Measurements from ENCODE around the gene BTBD17.

The BTBD17 gene

GRCh38 chr17:74317071-74317470 is 44.6 kb downstream of the BTBD17 start:
- no peak for DNase-seq (ENCODE audit: low read depth, low spot score)
- ChIA-PET CTCF (no interaction called here), POLR2A (no interaction called here)
- no peak overlapping the region for H3K4me3 ChIP-seq (ENCODE audit: low read depth, low read length)
- TF ChIP-seq CTCF (IDR thresholded peaks at IDR 0.05; ENCODE audit: insufficient read depth, low read length, missing control alignments) = no peak

- POLR2A ChIA-PET = no interaction called here
- TF ChIP-seq CTCF (IDR thresholded peaks at IDR 0.05; ENCODE audit: insufficient read depth, low read length, missing control alignments) = no peak
- CTCF ChIA-PET = no interaction called here
- DNase-seq (ENCODE audit: low read depth, low spot score) = no peak
- H3K4me3 ChIP-seq (ENCODE audit: low read depth, low read length) = no peak overlapping the region
Observed at GRCh38 chr17:74316220-74316619, 45.4 kb downstream of the BTBD17 start.

GRCh38 chr17:74314877-74315276 is 46.8 kb downstream of the BTBD17 start:
- TF ChIP-seq CTCF (IDR thresholded peaks at IDR 0.05; ENCODE audit: insufficient read depth, low read length, missing control alignments) = no peak
- DNase-seq (ENCODE audit: low read depth, low spot score) = no peak
- POLR2A ChIA-PET = no interaction called here
- CTCF ChIA-PET = no interaction called here
- no peak overlapping the region for H3K4me3 ChIP-seq (ENCODE audit: low read depth, low read length)

GRCh38 chr17:74309902-74310301 is 51.8 kb downstream of the BTBD17 start:
- CTCF ChIA-PET = no interaction called here
- H3K4me3 ChIP-seq (ENCODE audit: low read depth, low read length) = no peak overlapping the region
- DNase-seq (ENCODE audit: low read depth, low spot score) = no peak
- POLR2A ChIA-PET = no interaction called here
- TF ChIP-seq CTCF (IDR thresholded peaks at IDR 0.05; ENCODE audit: insufficient read depth, low read length, missing control alignments) = no peak

GRCh38 chr17:74307984-74308773 is 53.5 kb downstream of the BTBD17 start:
- POLR2A ChIA-PET = interaction anchor here (0.8 kb wide), 1 partner anchor 20 kb away, joined by 3 read pairs; no protein-coding TSS in a partner anchor
- DNase-seq (ENCODE audit: low read depth, low spot score) = no peak
- TF ChIP-seq CTCF (IDR thresholded peaks at IDR 0.05; ENCODE audit: insufficient read depth, low read length, missing control alignments) = no peak
- CTCF ChIA-PET = no interaction called here
- no peak overlapping the region for H3K4me3 ChIP-seq (ENCODE audit: low read depth, low read length)

All from AG04449 (cell line).